ENCODE results near the gene GPATCH1.

- no peak for TF ChIP-seq CTCF (IDR thresholded peaks at IDR 0.05; ENCODE audit: low read depth, low read length)
- TF ChIP-seq POLR2A (IDR thresholded peaks at IDR 0.05; ENCODE audit: extremely low read depth, insufficient read length) = no peak
- TF ChIP-seq MAX (IDR thresholded peaks at IDR 0.05; ENCODE audit: low read depth, low read length) = no peak
- no peak for TF ChIP-seq MYC (IDR thresholded peaks at IDR 0.05; ENCODE audit: low read depth, low read length)
These were observed 4.7 kb downstream of the GPATCH1 start for GRCh38 chr19:33085570-33086128.

All from NB4 (cell line).